Dermis blood vessel endothelial cell (primary cell): ENCODE data around the gene INPP4A. TPM values are rescaled to one million over a fixed set of nuclear protein-coding genes. Genes with fewer than 3 reads are reported as not detected.

Experiments
- DNase-seq: peaks from one replicate; pipeline ENCODE4 v3.0.0; 2010
- total RNA-seq: library from RNA; depleted of rRNA; stranded (reverse); fragments of >200 nt; gene quantifications from 2 replicates; pipeline ENCODE4 v1.2.3, GENCODE V29; 2014

INPP4A gene
- total RNA-seq, 1 donor from 2014 or later, result 41.9 TPM

- DNase-seq, result no peak
These were observed 52.3 kb downstream of the INPP4A start for GRCh38 chr2:98496750-98497493.

GRCh38 chr2:98498703-98499440 lies 54.2 kb downstream of the INPP4A start:
- peak; percentile 87 for DNase-seq

- DNase-seq, result no peak
These were observed 55.9 kb downstream of the INPP4A start for GRCh38 chr2:98500561-98500960.

- no peak for DNase-seq
These were observed 56.6 kb downstream of the INPP4A start for GRCh38 chr2:98501223-98501622.

GRCh38 chr2:98501876-98502275 lies 57.2 kb downstream of the INPP4A start:
- no peak for DNase-seq

- DNase-seq, result peak; percentile 83
These were observed 58.1 kb downstream of the INPP4A start for GRCh38 chr2:98502556-98503335.

- no peak for DNase-seq
These were observed 58.9 kb downstream of the INPP4A start for GRCh38 chr2:98503481-98504105.

- peak; percentile 54 for DNase-seq
These were observed 59.9 kb downstream of the INPP4A start for GRCh38 chr2:98504381-98505109.

- no peak for DNase-seq
These were observed 60.7 kb downstream of the INPP4A start for GRCh38 chr2:98505311-98505808.

GRCh38 chr2:98505971-98506664 lies 61.5 kb downstream of the INPP4A start:
- DNase-seq, result no peak

- no peak for DNase-seq
These were observed 62.2 kb downstream of the INPP4A start for GRCh38 chr2:98506881-98507280.

GRCh38 chr2:98507461-98507860 lies 62.8 kb downstream of the INPP4A start:
- DNase-seq, result no peak

- no peak for DNase-seq
These were observed 63.4 kb downstream of the INPP4A start for GRCh38 chr2:98507891-98508708.

- DNase-seq, result no peak
These were observed 64.0 kb downstream of the INPP4A start for GRCh38 chr2:98508709-98509066.

GRCh38 chr2:98509542-98510321 lies 65.1 kb downstream of the INPP4A start:
- no peak for DNase-seq

GRCh38 chr2:98510322-98510662 lies 65.6 kb downstream of the INPP4A start:
- no peak for DNase-seq

- no peak for DNase-seq
These were observed 67.3 kb downstream of the INPP4A start for GRCh38 chr2:98511981-98512380.

GRCh38 chr2:98512699-98513098 lies 68.0 kb downstream of the INPP4A start:
- DNase-seq, result no peak

GRCh38 chr2:98514096-98514639 lies 69.5 kb downstream of the INPP4A start:
- DNase-seq, result no peak

GRCh38 chr2:98514879-98515249 lies 70.2 kb downstream of the INPP4A start:
- no peak for DNase-seq
